ENCODE data around the gene SLC2A4RG.
"Not testable (repeated sequence)": the region's sequence is repeated elsewhere in the genome, so short reads cannot be mapped to it uniquely, and the experiment has no call there.

SLC2A4RG gene

GRCh38 chr20:63722967-63723622 is 16.5 kb upstream of the SLC2A4RG start:
- not testable (repeated sequence) for DNase-seq

DNA sequence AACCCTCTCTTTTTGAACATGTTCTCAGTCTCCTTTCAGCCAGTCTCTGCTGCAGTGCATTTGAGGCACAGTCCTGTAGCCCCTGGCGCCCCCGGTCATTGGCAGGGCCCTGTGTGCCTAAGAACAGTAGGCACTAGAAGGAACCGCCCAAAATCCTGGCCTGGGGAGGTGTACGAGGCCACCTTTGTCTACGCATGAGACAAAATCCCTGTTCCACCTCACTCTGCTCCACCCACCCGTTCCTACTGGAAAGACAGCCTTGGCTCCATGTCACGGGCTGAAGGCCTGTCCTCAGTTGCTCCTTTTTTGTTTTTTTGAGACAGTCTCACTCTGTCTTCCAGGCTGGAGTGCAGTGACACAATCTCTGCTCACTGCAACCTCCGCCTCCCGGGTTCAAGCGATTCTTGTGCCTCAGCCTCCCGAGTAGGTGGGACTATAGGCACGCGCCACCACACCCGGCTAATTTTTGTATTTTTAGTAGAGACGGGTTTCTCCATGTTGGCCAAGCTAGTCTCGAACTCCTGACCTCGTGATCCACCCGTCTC is 9.3 kb upstream of the SLC2A4RG start:
- DNase-seq: not testable (repeated sequence)

DNA sequence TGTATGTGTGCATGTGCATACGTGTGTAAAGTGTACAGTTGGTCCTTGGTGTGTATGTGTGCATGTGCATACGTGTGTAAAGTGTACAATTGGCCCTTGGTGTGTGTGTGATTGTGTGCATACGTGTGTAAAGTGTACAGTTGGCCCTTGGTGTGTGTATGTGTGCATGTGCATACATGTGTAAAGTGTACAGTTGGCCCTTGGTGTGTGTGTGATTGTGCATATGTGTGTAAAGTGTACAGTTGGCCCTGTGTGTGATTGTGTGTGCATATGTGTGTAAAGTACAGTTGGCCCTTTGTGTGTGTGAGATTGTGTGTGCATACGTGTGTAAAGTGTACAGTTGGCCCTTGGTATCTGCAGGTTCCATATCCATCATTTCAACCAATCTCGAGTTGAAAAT is 8.2 kb upstream of the SLC2A4RG start:
- DNase-seq: no peak

DNA sequence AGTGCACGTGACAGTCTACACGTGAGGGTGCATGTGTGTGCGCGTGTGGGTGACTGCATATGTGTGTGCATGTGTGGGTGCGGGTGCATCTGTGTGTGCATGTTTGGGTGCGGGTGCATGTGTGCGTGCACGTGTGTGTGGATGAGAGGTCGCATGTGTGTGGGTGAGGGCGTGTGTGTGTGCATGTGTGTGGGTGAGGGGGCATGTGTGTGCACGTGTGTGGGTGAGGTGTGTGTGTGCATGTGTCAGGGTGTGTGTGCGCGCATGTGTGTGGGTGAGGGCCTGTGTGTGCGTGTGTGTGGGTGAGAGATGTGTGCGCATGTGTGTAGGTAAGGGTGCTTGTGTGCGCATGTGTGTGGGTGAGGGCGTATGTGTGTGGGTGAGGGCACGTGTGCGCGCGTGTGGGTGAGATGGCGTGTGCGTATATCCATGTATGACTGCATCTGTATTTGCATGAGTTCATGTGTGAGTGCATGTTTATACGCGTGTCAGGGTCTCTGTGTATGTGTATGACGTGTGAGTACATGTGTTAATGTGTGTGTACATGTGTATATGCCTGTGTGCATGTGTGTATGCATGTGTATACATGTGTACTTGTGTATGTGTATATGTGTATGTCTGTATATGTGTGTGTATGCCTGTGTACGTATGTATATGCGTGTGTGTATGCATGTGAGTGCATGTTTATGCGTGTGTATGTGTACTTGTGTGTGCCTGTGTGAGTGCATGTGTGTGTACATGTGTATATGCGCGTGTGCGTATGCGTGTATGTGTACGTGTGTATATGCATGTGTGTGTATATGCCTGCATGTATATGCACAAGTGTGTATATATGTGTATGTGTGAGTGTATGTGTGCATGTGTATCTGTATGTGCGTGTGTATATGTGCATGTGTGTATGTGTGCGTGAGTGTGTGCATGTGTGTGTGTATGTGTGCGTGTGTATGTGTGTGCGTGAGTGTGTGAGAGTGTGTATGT is 7.2 kb upstream of the SLC2A4RG start:
- DNase-seq: no peak

DNA sequence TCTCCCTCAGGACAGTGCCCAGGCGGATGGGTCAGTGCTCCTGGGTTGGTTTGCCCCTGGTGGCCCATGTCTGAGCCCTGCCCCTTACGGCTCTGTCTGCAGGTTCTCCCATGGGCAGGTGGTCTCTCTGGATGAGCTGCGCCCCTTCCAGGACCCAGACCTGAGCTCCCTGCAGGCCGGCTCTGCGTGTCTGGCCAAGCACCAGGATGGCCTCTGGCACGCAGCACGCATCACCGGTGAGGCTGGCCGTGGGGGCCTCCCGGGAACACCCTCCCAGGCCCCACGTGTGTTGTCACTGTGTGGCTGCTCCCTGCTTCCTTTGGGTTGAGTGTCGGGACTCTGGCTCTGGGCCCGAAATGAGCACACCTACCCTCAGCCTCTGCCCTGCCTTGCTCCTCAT is 6.5 kb upstream of the SLC2A4RG start:
- no peak for DNase-seq

DNA sequence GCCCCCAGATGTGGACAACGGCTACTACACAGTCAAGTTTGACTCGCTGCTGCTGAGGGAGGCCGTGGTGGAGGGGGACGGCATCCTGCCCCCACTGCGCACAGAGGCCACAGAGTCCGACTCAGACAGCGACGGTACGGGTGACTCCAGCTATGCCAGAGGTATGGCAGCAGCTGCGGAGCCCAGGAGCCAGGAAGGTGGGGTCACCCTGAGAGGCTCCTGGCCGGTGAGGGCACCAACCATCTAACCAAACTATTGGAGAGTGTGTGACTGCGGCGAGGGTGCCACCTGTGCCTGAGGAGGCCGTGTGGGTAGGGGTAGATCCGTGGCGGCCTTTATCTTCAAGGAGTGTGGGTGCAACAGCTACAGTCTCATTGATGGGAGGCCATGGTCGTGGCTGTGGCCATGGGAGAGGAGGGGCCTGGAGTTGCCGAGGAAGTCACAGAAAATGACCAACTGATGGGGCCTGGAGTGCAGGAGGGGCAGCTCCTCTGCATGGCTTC is 5.9 kb upstream of the SLC2A4RG start:
- no peak for DNase-seq

DNA sequence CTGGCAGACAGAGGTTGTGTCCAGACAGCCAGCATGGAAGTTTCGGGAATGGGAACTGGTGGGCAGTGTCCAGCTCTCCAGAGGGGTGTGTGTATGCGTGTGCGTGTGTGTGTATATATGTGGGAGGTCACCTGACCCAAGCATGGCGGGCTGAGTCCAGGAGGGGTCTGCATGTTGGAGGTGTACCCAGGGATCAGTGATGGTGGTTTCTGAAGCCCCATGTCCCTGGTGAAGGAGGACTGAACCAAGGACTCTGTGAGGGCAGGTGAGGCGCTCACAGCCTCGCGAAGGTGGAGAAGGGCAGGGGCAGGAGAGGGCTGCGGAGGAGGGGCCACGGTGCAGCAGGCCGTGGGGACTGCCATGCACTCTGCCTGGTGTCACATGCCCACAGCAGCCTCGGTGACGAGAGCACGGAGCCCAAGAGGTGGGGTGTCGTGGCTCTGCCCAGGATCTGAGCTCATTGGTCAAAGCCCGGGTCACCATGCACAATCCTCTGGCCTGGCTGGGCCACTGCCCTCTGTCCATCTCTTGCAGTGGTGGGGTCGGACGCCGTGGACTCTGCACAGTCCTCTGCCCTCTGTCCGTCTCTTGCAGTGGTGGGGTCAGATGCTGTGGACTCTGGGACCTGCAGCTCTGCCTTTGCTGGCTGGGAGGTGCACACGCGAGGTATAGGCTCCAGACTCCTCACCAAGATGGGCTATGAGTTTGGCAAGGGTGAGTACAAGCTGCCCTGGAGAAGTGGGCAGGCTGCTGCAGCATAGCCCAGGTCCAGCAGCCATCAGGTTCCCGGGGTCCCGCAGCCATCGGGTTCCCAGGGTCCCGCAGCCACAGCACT is 5.2 kb upstream of the SLC2A4RG start:
- no peak for DNase-seq

- DNase-seq: no peak
These were observed 4.4 kb upstream of the SLC2A4RG start for GRCh38 chr20:63734946-63735858.

DNA sequence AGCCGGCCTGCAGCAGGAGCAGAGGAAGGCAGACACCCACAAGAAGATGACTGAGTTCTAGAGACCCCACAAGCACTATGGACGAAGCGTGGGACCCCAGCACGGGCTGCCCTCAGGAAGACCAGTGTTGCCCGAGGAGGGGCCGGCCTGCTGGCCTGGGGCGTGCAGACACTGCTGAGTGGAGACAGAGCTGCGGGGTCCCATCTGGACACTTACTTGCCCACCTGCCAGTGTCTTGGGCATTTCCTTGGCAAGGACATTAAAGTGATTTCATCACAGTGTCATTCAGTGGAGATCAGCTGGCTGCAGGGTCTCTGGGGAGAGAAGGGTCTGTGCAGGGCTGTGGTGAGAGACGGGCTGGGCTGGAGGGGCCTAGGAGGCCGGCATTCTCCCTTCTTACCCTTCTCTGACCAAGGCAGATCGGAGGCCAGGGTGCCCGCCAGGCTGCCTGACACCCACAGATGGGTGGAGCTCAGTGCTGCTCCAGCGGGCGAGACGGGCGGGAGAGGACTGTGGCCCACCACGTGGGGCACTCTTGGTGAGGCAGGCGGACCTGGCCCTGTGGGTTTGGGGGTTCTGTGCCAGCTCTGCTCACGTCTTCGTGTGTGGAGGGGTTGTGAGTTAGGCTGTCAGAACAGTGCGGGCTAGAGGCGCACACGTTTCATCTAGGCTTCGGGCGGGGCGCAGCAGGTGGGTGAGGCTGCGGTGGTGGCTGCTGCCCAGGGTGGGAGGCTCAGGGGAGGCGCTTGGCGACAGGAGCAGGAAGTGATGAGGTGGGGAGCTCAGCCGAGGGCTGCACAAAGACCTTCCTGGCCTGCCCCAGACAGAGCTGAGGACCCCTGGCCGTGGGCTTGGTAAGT is 3.5 kb upstream of the SLC2A4RG start, which contains the start of gene LIME1:
Gene LIME1, plus strand, starts transcription at position 806 of the 860 bp plus-strand sequence. CDS start 886 bp downstream, outside the sequence.
- DNase-seq: no peak

DNA sequence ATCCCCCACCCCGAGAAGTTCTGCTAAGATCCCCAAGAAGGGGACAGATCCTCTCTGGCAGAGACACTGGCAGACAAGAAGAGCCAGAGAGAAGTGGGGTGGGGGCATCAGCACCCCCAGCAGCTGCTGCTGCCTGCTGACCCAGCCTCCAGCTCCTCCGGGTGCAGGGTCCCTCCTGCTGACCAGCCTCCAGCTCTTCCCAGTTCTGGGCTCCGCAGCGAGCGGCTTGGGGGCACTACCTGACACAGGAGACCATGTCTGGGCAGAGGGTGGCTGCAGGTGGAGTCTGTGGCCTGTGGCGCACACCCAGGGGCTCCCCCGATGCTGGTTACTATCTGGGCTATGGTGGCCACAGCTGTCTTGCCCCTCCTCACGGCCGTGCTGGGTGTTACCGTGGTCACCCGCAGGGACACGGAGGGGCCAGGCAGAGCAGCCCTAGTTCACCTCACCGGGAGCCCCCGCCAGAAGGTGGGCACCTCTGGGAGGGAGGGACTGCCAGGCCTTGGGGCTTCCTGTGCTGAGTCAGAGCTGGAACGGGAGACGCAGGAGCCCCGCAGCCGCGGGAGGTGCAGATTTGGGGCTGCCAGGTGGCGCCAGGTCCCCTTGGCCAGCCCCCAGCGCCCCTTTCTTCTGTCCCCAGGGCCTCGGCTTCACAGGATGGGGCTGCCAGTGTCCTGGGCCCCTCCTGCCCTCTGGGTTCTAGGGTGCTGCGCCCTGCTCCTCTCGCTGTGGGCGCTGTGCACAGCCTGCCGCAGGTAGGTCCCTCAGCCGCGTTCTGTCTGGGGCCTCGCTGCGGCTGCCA is 2.5 kb upstream of the SLC2A4RG start:
- DNase-seq: no peak

GRCh38 chr20:63737695-63737944 is 2.0 kb upstream of the SLC2A4RG start:
- DNase-seq: no peak

DNA sequence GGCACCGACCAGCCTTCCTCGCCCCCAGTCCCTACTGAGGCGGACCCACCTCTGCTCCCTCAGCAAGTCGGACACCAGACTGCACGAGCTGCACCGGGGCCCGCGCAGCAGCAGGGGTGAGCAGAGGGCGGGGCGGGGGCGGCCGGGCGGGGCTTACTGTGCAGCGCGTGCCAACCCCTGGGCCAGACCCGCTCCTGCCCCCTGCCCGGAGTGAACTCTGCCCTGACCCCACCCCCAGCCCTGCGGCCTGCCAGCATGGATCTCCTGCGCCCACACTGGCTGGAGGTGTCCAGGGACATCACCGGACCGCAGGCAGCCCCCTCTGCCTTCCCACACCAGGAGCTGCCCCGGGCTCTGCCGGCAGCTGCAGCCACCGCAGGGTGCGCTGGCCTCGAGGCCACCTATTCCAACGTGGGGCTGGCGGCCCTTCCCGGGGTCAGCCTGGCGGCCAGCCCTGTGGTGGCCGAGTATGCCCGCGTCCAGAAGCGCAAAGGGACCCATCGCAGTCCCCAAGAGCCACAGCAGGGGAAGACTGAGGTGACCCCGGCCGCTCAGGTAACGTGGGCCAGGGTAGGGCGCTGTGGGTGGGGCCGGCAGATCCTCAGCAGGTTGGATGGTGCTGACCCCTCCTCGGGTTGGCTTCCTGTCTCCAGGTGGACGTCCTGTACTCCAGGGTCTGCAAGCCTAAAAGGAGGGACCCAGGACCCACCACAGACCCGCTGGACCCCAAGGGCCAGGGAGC is 1.5 kb upstream of the SLC2A4RG start:
- DNase-seq: no peak

GRCh38 chr20:63738687-63739129 is 868 bp upstream of the SLC2A4RG start:
- peak; percentile 72 for DNase-seq

DNA sequence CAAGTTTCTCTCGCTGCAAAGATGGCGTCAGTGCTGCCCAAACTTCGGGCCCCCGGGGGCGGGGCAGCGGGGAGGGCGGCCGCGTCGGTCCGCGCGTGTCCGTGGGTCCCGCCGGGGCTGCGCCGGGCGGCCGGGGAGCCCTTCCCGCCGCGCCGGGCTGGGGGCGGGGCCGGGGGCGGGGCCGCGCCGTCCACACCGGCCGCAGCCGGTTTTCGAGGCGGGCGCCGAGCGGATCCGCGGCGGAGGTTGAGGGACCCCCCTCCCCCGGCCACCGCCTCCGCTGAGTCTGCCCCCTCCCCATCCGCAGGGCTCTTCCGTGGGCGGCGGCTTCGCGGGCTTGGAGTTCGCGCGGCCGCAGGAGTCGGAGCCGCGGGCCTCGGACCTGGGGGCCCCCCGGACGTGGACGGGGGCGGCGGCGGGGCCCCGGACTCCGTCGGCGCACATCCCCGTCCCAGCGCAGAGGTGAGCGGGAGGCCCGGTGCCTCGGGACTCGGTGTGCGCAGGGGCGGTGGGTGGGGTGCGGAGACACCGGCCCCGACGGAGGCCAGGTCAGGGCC is 572 bp downstream of the SLC2A4RG start:
- DNase-seq: peak; percentile 70

- DNase-seq: peak; percentile 96
These were observed 1.2 kb downstream of the SLC2A4RG start for GRCh38 chr20:63740627-63741353.

GRCh38 chr20:63741354-63741675 is 1.7 kb downstream of the SLC2A4RG start:
- no peak for DNase-seq

GRCh38 chr20:63741676-63742380 is 2.3 kb downstream of the SLC2A4RG start:
- DNase-seq: no peak
